GM20000 (cell line): ENCODE results near the gene STX8.

Experiments
- DNase-seq: peaks from one replicate; pipeline ENCODE4 v3.0.0; 2012; ENCODE audit warnings: low spot score
- CTCF ChIP-seq: IDR thresholded peaks from 2 replicates; pipeline ENCODE4 v1.5.1; 2012; ENCODE audit warnings: mild to moderate bottlenecking, control low read depth; ENCODE audit errors: extremely low read depth, missing control alignments

Gene STX8

DNA sequence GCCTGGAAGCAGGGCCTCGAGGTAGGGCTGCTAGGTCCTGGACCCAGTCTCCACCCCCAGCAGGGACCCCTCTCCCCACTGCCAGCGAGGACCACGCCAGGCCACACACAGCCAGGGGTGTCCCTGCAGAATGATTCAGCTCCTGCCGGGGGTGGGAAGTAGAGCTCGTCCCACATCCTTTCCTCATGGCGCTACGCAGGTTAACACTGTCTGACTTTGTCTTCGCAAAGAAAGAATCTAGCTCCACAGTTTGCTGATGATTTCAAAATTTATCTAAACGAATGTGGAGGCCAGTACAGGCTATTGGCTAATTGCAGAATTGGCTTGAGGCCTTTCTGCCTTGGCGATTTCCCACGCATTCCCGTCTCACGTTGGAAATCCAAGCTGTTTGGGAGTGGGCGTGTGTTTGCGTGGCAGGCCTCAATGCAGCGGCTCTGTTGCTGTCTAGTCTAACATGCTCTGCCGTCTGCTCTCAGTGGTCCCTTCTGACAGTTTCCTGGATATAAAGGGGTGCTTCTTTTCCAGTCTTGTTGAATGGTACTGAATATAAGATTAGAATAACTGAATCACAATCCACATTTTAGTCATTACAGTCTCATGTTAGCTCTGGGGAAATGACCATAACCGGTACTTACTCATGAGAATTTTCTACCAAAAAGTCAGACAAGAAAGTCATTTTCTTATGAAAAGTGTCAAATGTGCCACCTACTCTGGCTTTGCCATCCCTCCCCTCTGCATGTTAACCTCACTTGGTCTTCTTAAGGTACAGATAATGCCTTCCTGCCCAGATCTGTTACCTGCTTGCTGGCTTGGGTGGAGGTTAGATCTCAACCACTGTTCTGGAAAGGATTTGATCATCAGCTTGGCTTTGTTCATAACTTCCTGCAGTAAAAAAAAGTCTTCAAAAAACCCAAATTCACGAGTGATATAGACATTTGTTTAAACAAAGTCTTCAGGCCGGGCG lies 301.9 kb downstream of the STX8 start:
- TF ChIP-seq CTCF = no peak

DNA sequence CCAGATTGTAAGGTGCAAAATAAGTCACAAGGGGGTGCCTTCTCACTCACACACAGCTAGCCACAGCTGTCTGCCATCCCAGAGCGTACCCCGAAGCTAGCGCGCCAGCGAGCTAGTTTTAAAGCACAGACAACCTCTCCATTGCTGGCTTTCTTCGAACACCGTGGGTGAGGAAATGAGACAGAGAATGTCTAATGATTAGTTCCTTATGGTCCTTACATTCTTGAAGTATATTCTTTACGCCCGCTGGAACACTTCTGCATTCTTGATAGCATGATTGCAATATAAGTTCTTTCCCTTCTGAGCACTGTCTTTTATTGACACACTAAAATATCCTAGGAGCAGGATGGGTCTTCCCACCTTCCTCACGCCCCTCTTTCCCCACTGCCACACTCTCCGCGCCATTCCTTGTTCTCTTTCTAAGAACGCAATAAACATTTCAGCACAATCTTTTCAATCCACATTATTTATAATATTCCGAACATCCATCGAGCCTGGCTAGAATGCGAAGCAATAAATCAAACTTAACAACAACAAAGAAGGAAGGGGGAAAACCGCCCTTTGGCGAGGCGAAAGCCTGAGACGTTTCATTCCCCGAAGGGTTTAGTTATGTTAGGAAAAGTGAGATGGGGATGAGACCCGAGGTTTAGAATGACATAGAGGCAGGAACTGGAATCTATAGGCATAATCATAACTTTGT lies 303.0 kb downstream of the STX8 start:
- TF ChIP-seq CTCF = no peak
- DNase-seq = no peak

More for the DNA sequence above, 301.9 kb downstream of the STX8 start:
- DNase-seq = no peak

DNA sequence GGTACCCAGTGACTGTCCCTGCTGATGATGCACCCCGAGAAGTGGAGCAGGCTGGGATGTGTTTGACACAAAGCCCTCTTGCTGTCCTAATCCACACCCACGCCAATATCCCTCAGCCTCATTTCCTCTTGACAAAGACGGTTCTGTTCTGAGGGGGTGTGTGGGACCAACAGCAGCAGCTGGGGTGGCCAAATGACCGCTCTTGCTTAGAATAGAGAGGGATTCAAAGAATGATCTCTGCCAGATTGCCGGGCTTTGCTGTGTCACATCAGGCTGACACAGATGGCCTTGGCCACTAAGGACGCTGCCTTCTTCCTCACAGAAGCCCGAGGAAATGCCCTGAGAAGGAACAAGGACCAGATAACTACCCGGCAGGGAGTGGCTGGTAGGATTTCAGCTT lies 303.6 kb downstream of the STX8 start:
- DNase-seq = no peak
- no peak for TF ChIP-seq CTCF

DNA sequence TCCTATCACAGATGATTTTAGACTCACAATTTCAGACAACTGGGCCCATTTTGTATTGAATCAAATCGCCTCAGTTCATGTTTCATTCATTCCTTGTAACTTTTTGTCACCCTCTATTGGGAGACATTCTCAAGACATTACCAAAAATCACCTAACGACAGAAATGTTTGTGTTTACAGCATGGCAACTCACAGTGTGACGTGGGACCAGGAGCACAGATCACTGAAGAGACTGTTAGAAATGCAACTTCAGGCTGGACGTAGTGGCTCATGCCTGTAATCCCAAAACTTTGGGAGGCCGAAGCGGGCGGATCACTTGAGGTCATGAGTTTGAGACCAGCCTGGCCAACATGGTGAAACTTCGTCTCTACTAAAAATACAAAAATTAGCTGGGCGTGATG lies 304.7 kb downstream of the STX8 start:
- no peak for TF ChIP-seq CTCF
- DNase-seq = no peak

GRCh38 chr17:9269350-9270035 lies 306.1 kb downstream of the STX8 start:
- no peak for DNase-seq
- TF ChIP-seq CTCF = no peak

- DNase-seq = no peak
- no peak for TF ChIP-seq CTCF
Measured at GRCh38 chr17:9268546-9268945, 307.1 kb downstream of the STX8 start.
